HG03565 (cell line): Measurements from ENCODE around the gene LPIN2.

Source experiments
- ATAC-seq: cut with Tn5 transposase; IDR thresholded peaks from one replicate; pipeline ENCODE4 v1.9.1; 2021; ENCODE audit warnings: mild to moderate bottlenecking, moderate library complexity; ENCODE audit not compliant: unreplicated experiment

LPIN2 gene

DNA sequence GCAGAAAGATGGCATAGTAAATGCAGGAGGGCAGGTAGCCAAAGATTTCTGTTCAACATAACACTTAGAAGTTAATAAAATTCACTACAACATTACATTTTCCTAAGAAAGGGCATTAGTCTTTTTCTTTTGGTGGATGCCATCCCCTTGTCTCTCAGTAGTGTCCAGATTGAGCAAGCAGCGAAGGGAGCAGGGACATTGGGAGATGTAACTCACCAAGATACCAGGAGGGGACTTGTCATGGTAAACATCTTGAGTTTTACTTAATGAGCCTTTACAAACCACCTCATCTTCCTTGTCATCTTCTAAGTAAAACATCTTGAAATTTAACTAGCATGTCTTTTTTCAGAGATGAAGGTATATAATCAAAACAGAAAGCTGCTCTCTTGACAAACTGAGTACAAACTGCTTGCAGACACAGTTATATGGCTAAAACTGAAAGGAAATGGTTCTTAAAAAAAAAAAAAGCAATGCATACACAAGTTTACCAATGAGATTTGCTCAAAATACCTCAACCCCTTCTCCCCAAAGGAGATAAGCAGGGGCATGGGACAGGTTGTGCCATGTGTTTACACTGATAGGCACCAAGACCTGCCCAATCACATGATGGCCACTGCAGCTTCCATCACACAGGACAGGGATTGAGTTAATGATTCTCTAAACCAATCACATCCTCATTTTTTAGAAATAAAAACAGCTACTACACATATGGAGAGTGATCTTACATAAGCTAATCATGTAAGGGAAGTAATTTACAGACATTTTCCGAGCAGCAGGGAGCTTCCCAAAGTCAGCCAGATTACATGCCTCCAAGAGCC lies 30.3 kb downstream of the LPIN2 start:
- ATAC-seq = no peak

DNA sequence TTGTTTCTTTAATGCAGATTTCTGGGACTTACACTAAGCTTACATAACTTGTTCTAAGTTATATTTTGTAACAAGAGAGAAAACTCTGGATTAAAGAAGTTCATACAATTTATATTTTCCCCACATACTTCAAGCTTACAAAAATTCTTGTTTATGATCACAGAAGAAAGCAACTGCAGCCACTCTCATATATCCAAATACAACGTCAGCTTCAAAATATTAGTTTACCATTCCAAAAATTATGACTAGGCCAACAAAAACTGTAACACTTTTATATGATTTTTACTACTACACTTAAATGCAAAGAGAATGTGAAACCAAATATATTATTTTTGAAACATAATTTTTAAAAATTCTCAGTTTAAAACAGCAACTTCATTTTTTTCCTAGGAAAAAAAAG lies 30.9 kb downstream of the LPIN2 start:
- no peak for ATAC-seq

DNA sequence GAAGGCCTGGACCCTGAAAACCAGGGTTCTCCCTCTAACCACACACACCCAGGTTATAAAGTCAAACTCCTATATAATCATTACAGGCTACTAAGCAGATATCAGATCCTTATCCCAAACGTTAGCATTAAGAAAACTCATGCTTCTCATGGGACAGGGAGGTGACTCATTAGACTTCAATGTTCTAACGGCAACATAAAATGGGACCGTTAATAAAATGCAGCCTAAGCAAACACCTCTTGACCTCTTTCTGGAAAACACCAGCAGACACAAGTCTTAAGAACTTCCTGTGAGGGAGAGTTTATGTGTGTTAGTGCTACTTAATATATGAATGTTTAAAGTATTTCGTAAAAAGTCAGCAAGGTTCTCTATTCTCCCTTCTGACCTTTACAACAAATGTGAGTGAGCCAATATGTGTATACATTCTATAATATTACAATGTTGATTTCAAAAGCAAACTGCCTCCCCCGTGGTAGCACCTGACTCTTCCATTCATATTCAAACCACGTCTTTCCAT lies 31.7 kb downstream of the LPIN2 start:
- ATAC-seq = no peak

DNA sequence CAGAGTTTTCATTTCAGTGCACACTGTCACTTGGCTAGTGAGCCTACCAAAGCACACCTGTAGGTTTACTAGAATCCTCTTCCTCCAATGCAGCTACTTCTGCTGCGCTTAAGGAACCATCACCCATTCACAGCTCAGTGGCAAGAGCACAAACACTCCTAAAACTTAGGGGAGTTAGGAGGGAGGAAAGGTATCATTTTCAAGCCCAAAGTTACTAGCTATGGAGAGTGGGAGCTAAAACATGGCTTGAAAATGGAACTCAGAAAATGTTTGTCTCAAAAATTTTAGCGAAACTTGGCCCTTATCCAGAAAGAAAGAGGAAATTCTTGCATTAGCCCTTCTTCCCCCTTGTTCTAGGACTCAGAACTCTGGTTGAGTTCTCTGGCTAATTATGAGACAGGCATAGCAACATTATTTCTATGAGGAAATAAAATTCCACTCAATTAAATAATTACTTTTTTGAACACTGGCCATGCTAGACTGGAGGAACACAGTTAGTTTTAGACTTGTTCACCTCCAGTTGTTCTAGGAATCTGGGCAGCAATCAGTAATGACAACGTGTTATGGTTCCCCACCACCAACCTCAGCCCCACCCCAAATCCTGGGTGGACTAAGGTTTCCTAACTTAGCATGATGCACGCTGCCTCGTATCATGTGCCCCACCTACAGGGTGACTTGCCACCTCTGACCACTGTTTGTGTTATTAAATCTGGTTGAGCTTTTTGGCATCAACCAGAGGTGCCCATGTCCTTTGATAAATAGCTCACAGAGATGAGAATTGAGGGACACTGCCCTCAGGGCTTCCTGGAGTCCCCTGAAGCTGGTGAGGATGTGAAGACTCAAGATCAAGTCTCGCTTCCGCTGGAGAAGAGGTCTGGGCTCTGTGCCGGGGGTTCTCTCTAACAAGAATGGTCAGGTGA lies 32.8 kb downstream of the LPIN2 start:
- ATAC-seq = no peak

DNA sequence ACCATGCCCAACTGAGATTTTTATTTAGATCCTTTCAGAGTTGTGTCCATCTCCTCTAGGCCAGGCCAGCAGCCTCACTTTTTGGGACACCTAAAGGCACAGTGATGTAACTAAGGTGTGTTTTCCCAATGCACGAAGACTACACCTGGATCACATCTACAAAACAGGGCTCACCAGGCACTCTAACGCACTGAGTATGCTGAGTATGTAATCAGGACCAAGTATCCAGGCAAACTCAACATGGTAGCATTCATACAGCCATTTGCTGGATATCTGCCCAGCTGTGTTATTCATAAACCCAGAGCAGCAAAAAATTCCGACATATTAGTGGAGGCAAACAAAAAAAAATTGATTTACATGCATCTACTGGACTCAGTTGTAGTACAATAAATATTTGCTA lies 33.8 kb downstream of the LPIN2 start:
- no peak for ATAC-seq

DNA sequence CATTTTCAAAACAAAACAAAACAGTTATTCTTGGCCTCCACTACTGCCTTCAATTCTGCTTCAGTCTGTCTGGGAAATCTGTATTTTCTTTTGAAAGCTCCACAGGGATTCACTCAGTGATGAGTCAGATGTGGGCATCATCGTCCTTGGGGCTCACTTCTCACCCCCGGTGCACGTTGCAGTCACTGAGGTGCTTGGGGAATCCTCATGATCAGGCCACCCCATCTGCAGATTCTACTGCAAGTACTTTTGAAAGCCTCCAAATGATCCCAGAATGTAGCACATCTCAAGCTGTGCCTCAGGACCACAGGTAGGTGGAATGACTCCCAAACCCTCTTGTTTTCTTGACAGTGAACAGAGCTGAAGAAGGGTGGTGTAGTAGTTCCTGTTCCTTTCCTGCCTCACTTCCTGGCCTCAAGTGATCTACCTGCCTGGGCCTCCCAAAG lies 34.3 kb downstream of the LPIN2 start:
- peak; percentile 8 for ATAC-seq

GRCh38 chr18:2978208-2978607 lies 34.7 kb downstream of the LPIN2 start:
- ATAC-seq = peak; percentile 47

GRCh38 chr18:2976218-2977132 lies 36.5 kb downstream of the LPIN2 start:
- no peak for ATAC-seq

- ATAC-seq = no peak
Observed at GRCh38 chr18:2974731-2975130, 38.2 kb downstream of the LPIN2 start.

DNA sequence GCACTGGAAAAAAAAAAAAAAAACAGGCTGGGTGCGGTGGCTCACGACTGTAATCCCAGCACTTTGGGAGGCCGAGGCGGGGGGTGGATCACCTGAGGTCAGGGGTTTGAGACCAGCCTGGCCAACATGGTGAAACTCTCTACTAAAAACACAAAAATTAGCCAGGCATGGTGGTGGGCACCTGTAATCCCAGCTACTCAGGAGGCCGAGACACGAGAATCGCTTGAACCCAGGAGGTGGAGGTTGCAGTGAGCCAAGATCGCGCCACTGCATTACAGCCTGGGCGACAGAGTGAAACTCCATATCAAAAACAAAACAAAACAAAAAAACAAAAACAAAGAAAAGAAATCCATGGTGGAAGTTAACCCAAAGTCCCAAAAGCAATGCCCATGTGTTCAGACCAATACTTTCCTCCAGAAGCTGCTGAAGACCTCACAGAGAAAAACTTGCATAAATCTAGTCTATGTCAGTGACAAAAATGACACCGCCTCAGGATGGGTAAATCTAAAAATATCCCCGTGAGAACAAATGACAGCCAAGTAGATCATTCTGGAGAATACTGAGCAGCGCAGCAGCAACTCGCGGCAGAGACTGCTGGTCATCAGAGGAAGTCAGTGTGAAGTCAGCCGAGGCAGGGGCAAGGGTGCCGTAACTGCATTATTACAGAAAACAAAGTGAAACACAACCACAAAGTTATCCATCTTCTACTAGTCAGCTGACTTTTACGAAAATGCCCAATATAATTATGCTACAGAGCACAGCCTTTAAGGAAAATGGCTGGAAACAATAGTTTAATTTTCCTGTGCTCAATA lies 41.0 kb downstream of the LPIN2 start:
- peak; percentile 81 for ATAC-seq

DNA sequence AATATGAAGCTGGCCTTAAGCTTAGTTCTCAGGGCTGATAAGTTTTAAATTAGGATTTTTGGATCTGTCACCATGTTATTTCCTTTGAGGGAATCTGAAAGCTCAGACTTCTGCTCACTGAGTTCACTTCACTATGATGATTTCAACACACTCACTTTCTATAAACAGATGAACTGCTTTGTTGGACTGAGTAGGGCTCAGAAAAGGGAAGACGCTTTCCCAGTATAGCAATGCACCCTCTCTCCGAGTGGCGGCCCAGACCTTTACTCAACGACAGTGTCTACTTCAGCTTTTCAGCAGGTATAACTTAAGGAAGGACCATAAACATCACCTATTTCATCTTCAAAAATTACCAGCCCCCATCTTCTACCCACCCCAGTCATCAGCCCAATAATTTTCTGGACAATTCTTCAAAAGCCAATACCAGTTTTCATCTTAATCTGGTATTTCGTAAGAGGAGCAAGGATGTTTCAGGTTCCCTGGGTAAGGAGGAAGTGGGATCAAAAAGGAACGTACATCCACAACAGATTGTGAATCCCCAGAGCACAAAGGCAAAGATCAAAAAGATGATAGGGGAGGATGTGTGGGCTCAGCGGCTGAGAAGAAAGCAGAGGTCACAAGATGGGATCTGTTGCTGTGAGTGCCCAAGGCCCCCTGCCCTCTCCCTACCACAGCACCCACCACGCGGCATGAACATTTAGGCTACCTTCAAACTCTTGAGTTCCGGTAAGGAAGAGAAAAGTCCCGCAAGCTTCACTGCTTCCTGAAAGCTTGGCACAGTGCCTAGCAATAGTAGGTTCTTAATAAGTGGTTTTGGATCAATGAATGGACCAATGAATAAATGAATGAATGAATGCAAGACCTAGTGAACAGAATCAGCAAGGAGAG lies 41.9 kb downstream of the LPIN2 start:
- ATAC-seq = no peak

- ATAC-seq = no peak
Observed at GRCh38 chr18:2970344-2970743, 42.6 kb downstream of the LPIN2 start.

DNA sequence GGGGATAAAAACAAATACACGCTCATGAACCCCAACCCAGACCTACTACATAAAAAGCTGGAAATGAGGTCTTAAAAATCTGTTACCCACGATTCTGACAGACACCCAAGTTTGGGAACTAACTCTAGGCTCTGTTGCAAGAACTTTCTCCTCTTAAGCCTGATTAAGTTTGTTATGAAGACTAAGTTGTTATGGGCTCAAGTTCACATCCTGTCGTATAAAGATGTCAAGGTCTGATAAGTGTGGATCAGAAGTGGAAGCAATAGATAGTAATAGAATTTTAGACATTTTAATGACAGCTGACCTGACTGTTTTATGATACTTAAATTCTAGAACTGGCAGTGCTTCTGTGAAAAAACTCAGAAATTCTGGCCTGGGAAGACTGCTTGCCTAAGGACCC lies 43.2 kb downstream of the LPIN2 start:
- no peak for ATAC-seq

- ATAC-seq = no peak
Observed at GRCh38 chr18:2968606-2969005, 44.3 kb downstream of the LPIN2 start.

GRCh38 chr18:2967820-2968219 lies 45.1 kb downstream of the LPIN2 start:
- no peak for ATAC-seq

- ATAC-seq = no peak
Observed at GRCh38 chr18:2967357-2967756, 45.6 kb downstream of the LPIN2 start.

- ATAC-seq = no peak
Observed at GRCh38 chr18:2966560-2966959, 46.4 kb downstream of the LPIN2 start.

GRCh38 chr18:2965797-2966196 lies 47.1 kb downstream of the LPIN2 start:
- no peak for ATAC-seq
